ENCODE data around the gene OSTM1. TPM values are rescaled to one million over a fixed set of nuclear protein-coding genes. Genes with fewer than 3 reads are reported as not detected.

The OSTM1 gene
- total RNA-seq, 1 donor = 44.1 TPM

DNA sequence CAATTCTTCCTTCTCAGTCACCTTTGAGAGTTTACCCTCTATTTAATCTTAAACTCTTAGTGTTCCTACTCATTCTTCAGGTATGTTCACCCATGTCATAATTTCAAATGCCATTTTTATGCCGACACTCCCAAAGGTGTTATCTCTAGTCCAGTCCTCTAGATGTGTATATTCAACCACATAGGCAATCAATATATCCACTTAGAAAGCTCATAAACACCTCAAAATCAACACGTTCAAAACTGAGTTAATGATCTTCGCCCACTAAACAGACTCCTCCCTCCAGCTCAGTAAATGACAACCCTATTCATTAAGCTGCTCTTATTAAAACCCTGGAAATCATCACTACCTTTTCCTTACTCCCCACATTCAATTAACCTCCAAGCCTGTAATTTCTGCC is 6.4 kb downstream of the OSTM1 start:
- TF ChIP-seq, protein P1, sequence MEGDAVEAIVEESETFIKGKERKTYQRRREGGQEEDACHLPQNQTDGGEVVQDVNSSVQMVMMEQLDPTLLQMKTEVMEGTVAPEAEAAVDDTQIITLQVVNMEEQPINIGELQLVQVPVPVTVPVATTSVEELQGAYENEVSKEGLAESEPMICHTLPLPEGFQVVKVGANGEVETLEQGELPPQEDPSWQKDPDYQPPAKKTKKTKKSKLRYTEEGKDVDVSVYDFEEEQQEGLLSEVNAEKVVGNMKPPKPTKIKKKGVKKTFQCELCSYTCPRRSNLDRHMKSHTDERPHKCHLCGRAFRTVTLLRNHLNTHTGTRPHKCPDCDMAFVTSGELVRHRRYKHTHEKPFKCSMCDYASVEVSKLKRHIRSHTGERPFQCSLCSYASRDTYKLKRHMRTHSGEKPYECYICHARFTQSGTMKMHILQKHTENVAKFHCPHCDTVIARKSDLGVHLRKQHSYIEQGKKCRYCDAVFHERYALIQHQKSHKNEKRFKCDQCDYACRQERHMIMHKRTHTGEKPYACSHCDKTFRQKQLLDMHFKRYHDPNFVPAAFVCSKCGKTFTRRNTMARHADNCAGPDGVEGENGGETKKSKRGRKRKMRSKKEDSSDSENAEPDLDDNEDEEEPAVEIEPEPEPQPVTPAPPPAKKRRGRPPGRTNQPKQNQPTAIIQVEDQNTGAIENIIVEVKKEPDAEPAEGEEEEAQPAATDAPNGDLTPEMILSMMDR (IDR thresholded peaks at IDR 0.05; ENCODE audit: insufficient read depth, low read length) = no peak

DNA sequence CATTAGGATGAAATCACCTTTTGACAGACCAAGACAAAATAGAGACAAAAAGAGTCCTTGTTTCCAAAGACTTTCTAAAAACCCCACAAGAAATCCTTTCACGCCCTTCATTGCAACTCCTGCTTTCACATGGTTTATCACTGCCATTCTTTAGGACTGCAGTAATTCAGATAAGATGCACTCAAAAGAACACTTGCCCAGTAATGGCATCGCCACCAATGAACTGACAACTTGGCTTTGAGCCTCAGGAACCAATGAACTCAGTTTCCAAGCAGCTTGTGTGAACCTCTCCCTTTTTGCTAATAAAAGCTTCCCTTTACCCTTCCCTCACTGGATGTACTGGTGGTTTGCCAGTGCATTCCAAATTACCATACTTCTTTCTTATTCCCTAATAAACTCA is 21.8 kb downstream of the OSTM1 start:
- DNase-seq (ENCODE audit: low read depth) = no peak
- TF ChIP-seq, protein P1 (IDR thresholded peaks at IDR 0.05; ENCODE audit: insufficient read depth, low read length) = no peak
- H3K4me3 ChIP-seq (ENCODE audit: low read depth, low read length) = no peak overlapping the region

More for the DNA sequence above, 6.4 kb downstream of the OSTM1 start:
- H3K4me3 ChIP-seq (ENCODE audit: low read depth, low read length) = no peak overlapping the region
- DNase-seq (ENCODE audit: low read depth) = no peak

DNA sequence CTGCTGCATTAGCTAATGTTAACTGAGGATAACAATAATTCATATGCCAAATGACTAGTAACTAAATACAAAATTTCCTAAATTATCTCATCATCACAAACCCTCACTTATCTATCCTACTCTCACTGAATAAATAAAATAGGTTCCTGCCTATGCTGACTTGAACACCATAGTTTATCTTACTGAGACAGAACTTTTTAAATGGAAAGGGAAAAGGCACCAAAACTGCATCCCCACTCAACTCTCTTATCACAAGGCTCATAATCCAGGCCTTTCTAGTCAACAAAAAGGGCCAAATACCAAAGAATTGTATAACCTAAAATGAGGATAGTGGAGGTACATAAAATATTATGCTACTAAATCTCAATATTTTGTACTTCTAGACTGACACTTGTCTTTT is 23.1 kb downstream of the OSTM1 start:
- TF ChIP-seq, protein P1 (IDR thresholded peaks at IDR 0.05; ENCODE audit: insufficient read depth, low read length) = no peak
- H3K4me3 ChIP-seq (ENCODE audit: low read depth, low read length) = no peak overlapping the region
- DNase-seq (ENCODE audit: low read depth) = no peak

DNA sequence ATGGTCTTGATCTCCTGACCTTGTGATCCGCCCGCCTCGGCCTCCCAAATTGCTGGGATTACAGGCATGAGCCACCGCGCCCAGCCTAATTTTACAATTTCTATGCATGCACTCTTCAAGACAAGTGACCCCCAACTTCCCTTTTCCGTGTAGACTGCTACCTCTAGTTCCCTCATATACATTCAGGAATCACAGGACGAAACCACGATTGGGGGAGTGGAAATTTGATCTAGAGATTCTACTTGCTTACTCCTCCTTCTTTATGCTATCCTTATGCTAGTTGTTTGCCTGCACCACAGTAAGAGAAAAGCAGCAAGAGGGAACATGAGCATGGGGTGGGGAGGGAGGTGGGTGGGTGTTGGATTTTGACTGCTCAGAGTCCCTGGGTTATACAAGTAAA is 34.9 kb downstream of the OSTM1 start:
- H3K4me3 ChIP-seq (ENCODE audit: low read depth, low read length) = no peak overlapping the region
- no peak for DNase-seq (ENCODE audit: low read depth)
- TF ChIP-seq, protein P1 (IDR thresholded peaks at IDR 0.05; ENCODE audit: insufficient read depth, low read length) = no peak

DNA sequence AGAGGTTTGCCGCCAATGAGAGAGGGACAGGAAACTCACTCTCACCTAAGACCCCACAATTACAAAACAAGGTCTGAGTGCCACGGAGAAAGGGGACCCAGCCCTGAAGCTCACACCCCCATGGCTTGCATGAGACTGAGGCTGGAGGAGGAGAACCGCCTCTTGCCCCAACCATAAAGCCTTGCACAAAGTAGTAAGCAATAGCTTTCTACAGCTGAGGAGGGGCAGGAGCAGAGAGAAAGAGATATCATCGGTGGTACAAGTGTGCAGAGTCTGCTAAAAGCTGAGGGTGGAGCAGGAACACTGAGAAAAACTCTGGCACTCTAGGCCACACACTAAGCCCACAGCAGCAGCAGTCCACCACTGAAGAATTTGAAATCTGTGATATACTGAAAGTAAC is 37.7 kb downstream of the OSTM1 start:
- TF ChIP-seq, protein P1 (IDR thresholded peaks at IDR 0.05; ENCODE audit: insufficient read depth, low read length) = no peak
- no peak for DNase-seq (ENCODE audit: low read depth)
- no peak overlapping the region for H3K4me3 ChIP-seq (ENCODE audit: low read depth, low read length)

DNA sequence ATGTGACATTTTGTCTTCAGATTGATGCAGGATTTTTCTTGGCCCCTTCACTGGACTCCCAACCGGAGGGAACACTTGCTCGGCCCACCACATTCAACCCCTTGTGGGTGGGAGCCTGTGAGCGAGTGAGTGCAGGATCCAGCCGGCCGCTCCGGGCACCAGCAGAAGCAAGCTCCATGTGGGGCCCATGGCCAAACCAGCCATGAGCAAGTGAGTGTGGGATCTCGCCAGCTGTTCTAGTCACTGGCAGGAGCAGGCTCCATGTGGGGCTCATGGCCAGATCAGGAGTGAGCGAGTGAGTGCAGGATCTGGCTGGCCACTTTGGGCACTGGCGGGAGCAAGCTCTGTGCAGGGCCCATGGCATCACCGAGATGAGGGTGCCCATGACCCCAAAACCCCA is 42.6 kb downstream of the OSTM1 start:
- TF ChIP-seq, protein P1 (IDR thresholded peaks at IDR 0.05; ENCODE audit: insufficient read depth, low read length) = no peak
- H3K4me3 ChIP-seq (ENCODE audit: low read depth, low read length) = no peak overlapping the region
- DNase-seq (ENCODE audit: low read depth) = no peak

DNA sequence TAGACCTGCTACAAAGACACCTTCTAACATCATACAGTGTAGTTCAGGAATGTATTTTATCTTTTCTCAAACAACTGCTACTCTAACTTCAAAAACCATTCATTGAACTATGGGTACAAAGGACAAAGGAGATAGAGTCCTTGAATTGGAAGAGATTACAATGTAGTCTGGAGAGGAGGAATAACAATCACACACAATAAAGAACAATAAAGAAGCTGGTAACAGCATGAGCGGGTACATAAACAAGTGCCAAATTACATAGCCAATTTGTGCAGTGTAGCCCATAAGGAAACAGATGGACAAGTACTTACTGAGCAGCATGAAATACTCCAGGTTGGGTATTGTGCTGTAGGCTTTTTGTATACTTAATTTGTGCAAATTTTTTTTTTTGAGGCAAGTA is 44.3 kb downstream of the OSTM1 start:
- no peak overlapping the region for H3K4me3 ChIP-seq (ENCODE audit: low read depth, low read length)
- DNase-seq (ENCODE audit: low read depth) = no peak
- TF ChIP-seq, protein P1 (IDR thresholded peaks at IDR 0.05; ENCODE audit: insufficient read depth, low read length) = no peak

Measured in fibroblast of the aortic adventitia (primary cell).